Progenitor cell of endocrine pancreas (in vitro differentiated cells): Measurements from ENCODE around the gene TLR10. TPM values are rescaled to one million over a fixed set of nuclear protein-coding genes. Genes with fewer than 3 reads are reported as not detected.
A peak's percentile ranks its signal among the peaks of the same experiment; 100 is the strongest.

Source experiments
- DNase-seq: peaks from one replicate; pipeline ENCODE4 v3.0.0; 2021; ENCODE audit warnings: low spot score; ENCODE audit not compliant: unreplicated experiment
- H3K27ac Mint-ChIP-seq: 2 replicates; pipeline ENCODE4 v1.8.0; 2021; ENCODE audit warnings: mild to moderate bottlenecking, moderate library complexity, mixed read lengths
- H3K27me3 Mint-ChIP-seq: 2 replicates; pipeline ENCODE4 v1.8.0; 2021; ENCODE audit warnings: mixed read lengths
- H3K36me3 Mint-ChIP-seq: 2 replicates; pipeline ENCODE4 v1.8.0; 2022; ENCODE audit warnings: mixed read lengths; ENCODE audit not compliant: insufficient read depth
- H3K4me1 Mint-ChIP-seq: 2 replicates; pipeline ENCODE4 v1.8.0; 2021; ENCODE audit warnings: low read depth, mixed read lengths
- H3K4me3 Mint-ChIP-seq: 2 replicates; pipeline ENCODE4 v1.8.0; 2021; ENCODE audit warnings: low read depth, mild to moderate bottlenecking, moderate library complexity, mixed read lengths
- H3K9me3 Mint-ChIP-seq: 2 replicates; pipeline ENCODE4 v1.8.0; 2021; ENCODE audit warnings: low read depth, mixed read lengths
- CTCF ChIP-seq: fragments of 200-600 bp; sonication (generic); IDR thresholded peaks from one replicate; pipeline ENCODE4 v1.5.0; 2021; ENCODE audit warnings: antibody characterized with exemption, mild to moderate bottlenecking; ENCODE audit not compliant: unreplicated experiment
- total RNA-seq: library from RNA; stranded (reverse); gene quantifications from 2 replicates; pipeline ENCODE4 v1.2.1, GENCODE V29; 2021

TLR10 gene
- total RNA-seq, 1 donor from 2014 or later, result 2.1 TPM

DNA sequence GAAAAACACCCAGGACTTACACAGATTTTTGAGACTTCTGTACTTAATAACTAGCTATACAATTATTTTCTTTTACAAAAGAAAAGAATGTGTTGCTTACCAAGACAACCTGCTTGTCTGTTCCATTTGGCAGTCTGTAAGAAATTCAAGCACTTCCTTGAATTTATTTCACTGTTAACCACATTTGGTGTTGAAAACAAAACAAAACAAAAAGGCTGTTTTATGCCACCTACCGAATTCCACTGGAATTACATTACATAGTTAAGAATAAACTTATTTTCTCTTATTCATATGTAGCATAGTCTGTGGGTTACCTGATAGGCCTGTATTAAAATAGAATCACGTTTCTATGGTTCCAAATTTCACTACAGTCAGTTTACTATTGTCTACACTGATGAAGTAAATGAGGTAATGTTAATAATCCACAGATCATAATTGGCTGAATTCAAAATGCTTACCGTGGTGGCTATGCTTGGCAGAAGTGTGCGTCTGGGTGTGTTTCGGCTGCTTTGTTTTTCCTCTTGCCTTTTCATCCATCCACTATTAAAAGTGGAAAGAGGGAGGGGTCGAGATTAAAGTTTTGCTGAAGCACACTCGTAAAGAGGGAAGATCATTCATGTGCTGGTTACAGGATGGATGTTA, 22.0 kb upstream of the TLR10 start, which contains the start of gene TLR1:
TLR1 (minus strand) TSS at position 138 of the 642 bp plus-strand sequence. CDS start 5,960 bp downstream, outside the sequence.
- TF ChIP-seq CTCF, result peak; percentile 51
- H3K27me3 Mint-ChIP-seq, result no peaks in the 10 kb centered on the region
- H3K4me3 Mint-ChIP-seq, result peak within 1 kb of the TSS; percentile 9
- peak within 1 kb of the TSS; percentile 87 for H3K27ac Mint-ChIP-seq
- H3K9me3 Mint-ChIP-seq, result peaks cover 21% of the 10 kb centered on the region
- peaks cover 30% of the 10 kb centered on the region for H3K4me1 Mint-ChIP-seq
- peaks cover 16% of the 10 kb centered on the region for H3K36me3 Mint-ChIP-seq
- DNase-seq, result no peak

DNA sequence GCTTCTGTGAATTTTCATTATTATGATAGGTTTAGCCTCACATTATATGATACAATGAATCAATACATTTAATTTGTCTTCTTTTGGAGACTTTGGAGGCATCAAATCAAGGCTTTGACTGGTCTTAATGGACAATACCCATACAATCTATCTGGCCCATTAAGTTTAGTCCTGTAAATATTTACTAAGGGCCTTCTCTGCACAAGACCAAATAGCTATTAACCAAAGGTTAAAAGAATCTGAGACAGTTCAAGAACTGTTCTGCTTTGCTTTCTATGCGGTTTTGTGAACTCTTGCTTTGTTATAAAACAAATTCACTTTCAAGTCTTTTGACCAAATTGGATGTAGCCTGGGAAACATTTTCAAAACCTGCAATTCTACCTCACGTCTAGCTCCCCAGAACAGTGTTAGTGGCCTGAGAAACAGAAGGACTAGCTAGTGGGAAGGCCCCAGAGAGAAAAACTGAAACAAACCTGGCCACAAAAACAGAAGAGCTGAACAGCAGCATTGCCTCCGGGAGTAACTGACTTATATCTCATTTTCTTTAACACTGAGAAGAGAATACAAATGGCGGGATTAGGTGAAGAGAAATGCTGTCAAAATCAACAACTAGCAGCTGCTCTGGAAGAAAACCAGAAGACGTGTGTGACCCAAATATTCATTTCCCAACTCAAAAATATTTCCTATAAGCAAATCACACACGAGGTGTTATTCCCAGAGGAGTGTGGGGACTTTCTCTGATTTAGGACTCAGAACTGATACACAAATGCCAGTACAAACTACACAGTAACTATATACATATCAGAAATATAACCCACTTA, 21.3 kb upstream of the TLR10 start:
- no peak for TF ChIP-seq CTCF
- Mint-ChIP-seq H3K27ac (peak overlapping the region; percentile 87), H3K4me1 (peaks cover 32% of the 10 kb centered on the region), H3K9me3 (peaks cover 27% of the 10 kb centered on the region), H3K4me3 (peak overlapping the region; percentile 3), H3K36me3 (peaks cover 21% of the 10 kb centered on the region), H3K27me3 (no peaks in the 10 kb centered on the region)
- no peak for DNase-seq

DNA sequence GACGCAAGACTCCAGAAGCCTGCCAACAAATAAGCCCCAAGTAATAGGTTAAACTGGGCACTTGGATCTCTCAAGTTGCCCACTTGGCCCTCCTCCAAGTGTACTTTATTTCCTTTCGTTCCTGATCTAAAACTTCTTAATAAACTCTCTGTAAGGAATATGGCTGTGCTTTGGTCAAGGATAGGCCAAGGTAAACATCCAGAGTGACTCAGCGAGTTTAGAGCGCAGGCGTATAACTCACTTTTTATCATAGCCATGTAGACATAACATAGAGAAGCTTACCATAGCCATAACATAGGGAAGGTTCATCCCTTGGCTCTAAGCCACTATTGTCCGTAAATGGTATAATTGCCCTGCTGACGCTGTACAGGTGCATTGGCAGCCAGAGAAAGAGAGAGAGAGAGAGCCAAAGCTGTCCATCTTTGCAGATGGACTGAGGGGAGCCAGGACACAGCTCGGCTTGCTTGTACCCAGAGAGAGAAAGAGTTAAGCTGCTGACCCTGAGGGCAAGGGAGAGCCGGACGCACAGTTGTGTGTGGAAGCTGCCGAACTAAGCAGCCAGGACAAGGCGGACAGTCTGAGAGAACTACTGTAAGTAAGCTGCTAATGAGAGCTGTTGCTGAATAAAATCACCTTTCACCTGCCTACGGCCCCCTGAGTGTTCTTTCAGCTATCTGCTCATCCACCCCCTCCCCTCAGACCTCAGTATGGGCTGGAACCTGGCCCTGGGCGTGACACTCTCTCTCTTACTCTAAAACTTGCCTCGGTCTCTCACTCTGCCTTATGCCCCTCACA, 20.0 kb upstream of the TLR10 start:
- peaks cover 22% of the 10 kb centered on the region for H3K36me3 Mint-ChIP-seq
- peaks cover 29% of the 10 kb centered on the region for H3K4me1 Mint-ChIP-seq
- no peak for TF ChIP-seq CTCF
- no peaks in the 10 kb centered on the region for H3K27me3 Mint-ChIP-seq
- H3K27ac Mint-ChIP-seq, result no peak overlapping the region
- peaks cover 28% of the 10 kb centered on the region for H3K9me3 Mint-ChIP-seq
- DNase-seq, result no peak
- no peak overlapping the region for H3K4me3 Mint-ChIP-seq

DNA sequence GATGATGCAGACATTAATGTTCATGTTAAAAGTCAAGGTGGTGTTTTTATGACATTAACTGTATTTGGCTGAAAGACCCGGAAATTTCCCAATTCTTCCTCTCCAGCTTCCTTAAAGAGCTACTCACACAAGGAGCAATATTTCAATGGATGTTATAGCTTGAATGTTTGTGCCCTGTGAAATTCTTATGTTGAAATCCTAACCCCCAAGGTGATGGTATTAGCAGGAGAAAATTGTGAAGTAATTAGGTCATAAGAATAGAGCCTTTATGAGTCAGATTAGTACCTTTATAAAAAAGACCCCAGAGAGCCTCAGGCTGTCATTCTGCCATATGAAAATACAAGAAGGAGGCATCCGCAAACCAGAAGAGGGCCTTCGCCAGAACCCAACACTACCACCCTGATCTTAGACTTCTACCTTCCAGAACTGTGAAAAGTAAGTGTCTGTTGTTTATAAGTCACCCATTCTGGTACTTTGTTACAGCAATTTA, 18.2 kb upstream of the TLR10 start:
- Mint-ChIP-seq H3K36me3 (peaks cover 25% of the 10 kb centered on the region), H3K27ac (no peak overlapping the region), H3K9me3 (peaks cover 28% of the 10 kb centered on the region), H3K4me3 (no peak overlapping the region), H3K27me3 (no peaks in the 10 kb centered on the region), H3K4me1 (peaks cover 29% of the 10 kb centered on the region)
- no peak for TF ChIP-seq CTCF
- DNase-seq, result no peak

GRCh38 chr4:38800366-38800765, 17.6 kb upstream of the TLR10 start:
- H3K36me3 Mint-ChIP-seq, result peaks cover 27% of the 10 kb centered on the region
- no peaks in the 10 kb centered on the region for H3K27me3 Mint-ChIP-seq
- no peak for DNase-seq
- H3K9me3 Mint-ChIP-seq, result peaks cover 28% of the 10 kb centered on the region
- no peak for TF ChIP-seq CTCF
- H3K4me1 Mint-ChIP-seq, result peaks cover 25% of the 10 kb centered on the region
- no peak overlapping the region for H3K4me3 Mint-ChIP-seq
- H3K27ac Mint-ChIP-seq, result no peak overlapping the region
